GM18951 (cell line): ENCODE data around the gene BANP.
"Not testable (repeated sequence)": the region's sequence is repeated elsewhere in the genome, so short reads cannot be mapped to it uniquely, and the experiment has no call there.

Experiments used
- POLR2A ChIP-seq: IDR thresholded peaks from 4 replicates; pipeline ENCODE4 v1.6.1; 2011; ENCODE audit warnings: mild to moderate bottlenecking; ENCODE audit not compliant: insufficient read length, insufficient read depth; ENCODE audit errors: extremely low read depth
- in situ Hi-C: fragments of 300-500 bp; cut with MboI; formaldehyde crosslinking; loops from one replicate; pipeline ENCODE4 v1.12.0; 2022; ENCODE audit warnings: low sequenced_read_pairs, mixed read lengths, inconsistent platforms; ENCODE audit not compliant: unreplicated experiment

The BANP gene

GRCh38 chr16:88083582-88083981 lies 132.3 kb downstream of the BANP start:
- in situ Hi-C loops = no loop called here
- no peak for TF ChIP-seq POLR2A

DNA sequence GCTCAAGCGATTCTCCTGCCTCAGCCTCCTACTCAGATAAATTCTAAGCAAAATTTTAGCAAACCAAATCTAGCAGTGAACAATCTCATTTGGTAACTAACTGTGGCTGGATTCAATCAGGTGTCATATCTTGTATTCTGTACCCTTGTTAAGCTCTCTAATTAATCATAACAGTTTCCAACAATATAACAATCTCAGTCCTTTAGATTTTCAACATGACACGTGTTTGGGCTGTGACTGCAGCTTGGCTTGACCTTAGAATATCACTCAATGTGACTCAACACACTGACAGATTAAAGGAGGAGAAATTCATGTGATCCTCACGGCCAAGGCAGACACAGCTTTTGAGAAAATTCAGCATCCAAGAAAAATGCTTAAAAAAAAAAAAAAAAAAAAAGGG lies 133.6 kb downstream of the BANP start:
- no peak for TF ChIP-seq POLR2A
- in situ Hi-C loops = no loop called here

GRCh38 chr16:88086571-88087516 lies 135.6 kb downstream of the BANP start:
- TF ChIP-seq POLR2A = no peak
- in situ Hi-C loops = no loop called here

DNA sequence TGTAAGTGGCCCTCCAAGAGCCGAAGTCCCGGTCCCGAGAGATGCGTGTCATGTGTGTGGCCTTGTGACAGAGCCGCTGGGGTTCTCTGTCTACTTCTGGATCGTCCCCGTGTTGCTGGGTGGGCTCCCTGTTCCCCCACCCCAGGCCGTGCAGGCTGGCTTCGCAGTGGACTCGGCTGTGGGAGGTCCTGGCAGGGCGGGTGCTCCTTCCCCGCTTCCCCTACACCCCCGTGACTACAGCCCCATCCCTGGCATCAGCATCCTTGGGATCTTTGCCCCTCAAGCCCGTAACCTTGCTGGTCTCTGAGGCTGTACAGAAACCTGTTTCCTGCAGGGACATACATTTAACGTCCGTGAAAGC lies 136.3 kb downstream of the BANP start:
- in situ Hi-C loops = no loop called here
- no peak for TF ChIP-seq POLR2A

GRCh38 chr16:88088161-88088581 lies 136.9 kb downstream of the BANP start:
- in situ Hi-C loops = no loop called here
- no peak for TF ChIP-seq POLR2A

- in situ Hi-C loops = not testable (repeated sequence)
These were observed 137.4 kb downstream of the BANP start for GRCh38 chr16:88088611-88089010.

DNA sequence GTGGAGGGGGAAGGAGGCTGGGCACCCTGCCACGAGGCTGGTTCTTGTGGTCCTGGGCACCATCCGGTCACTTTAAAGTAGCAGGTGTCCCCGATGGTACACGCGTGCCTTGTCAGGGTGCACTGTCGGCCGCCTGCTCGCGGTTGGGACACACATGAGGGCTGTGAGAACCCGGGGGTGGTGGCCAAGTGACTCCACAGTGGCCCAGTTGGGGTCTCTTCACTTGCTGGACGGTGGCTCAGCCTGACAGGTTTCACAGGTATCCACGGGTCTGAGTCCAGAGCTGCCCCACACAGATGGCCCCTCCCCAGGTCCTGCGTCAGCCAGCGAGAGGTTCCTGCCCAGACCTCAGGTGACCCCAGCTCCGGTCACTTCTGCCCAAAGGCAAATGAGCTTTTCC lies 137.8 kb downstream of the BANP start:
- in situ Hi-C loops = not testable (repeated sequence)

- in situ Hi-C loops = not testable (repeated sequence)
These were observed 138.6 kb downstream of the BANP start for GRCh38 chr16:88089632-88090376.

DNA sequence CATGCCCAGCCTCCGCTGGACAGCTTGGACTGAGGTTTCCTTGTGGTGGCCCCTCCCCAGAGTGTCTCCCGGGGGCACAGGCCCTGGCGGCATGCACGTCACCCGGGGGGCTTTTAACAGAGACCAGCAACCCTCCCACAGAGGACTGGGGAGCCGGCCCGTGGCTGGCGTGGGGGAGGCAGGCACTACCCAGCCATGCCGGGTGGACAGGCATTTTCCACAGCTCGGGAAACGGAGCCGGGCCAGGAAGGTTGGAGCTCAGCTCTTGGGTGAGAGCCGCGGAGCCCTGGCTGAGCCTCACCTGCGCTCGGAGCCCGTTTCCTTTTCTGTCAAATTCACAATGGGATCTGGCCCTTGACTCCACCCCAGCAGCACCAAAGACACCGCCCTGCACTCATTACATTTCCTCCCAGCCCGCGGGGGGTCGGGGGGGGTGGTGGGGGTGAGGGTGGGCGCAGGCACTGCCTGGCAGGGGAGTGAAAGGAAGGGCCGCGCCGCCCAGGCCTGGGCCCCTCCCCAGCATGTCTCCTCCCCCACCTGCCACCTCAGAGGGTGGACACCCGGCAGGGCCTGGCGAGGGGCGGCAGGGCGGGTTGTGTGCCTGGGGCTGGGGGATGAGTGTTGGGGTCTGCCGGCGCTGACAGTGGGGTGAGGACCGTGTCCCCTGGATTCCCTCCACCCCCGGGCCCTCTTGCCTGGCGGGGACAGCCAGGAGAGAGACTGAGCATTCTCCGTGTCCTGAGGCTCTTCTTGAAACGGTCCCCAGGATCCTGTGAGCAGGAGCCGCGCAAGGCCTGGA lies 139.3 kb downstream of the BANP start:
- in situ Hi-C loops = not testable (repeated sequence)

DNA sequence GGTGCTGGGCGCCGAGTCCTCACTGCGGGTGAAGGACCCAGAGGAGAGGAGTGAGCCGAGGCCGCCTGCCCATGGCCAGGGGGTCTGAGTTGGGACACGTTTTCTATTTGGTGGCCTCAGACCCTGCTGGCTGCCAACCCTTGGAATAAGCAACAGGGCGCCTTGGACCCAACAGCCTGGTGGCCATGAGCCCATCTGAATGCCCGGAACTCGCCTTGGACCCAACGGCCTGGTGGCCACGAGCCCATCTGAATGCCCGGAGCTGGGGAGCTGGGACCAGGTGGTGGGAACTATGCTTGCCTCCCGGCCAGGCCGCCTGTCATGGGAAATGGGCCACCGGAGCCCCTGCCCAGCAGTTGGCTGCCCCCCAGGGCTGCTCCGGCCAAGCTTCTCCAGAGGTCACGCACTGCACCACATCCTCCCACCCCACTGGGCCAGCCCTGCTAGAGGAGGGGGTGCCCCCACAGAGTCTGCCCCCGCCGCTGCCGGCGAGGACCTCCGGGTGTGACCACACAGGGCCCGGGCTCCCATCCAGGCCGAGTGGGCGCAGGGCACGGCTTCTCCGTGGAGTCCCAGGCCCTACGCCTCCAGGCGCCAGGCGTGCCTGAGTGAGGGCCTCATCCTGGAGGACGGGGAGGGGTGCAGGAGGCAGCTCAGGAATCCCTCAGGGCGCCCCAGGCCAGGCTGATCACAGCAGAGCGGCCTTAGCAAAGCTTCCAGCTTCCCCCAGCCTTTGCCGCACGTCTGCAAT lies 140.2 kb downstream of the BANP start:
- in situ Hi-C loops = not testable (repeated sequence)

DNA sequence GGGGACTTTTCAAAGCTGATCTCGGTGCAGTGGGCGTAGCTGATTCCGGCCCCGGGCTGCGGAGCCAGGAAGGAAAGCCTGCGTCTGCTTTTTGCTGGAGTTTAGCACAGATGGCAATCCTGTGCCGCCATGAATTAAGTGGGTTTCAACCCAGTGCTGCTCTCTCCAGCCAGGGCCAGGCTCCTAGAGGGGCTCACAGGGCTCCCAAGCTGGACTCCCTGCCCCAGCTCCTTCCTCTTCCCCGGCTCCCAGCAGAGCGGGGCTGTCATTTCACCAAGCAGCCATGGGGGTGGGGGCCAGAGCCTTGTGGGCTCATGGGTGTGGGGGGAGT lies 140.7 kb downstream of the BANP start:
- in situ Hi-C loops = not testable (repeated sequence)

DNA sequence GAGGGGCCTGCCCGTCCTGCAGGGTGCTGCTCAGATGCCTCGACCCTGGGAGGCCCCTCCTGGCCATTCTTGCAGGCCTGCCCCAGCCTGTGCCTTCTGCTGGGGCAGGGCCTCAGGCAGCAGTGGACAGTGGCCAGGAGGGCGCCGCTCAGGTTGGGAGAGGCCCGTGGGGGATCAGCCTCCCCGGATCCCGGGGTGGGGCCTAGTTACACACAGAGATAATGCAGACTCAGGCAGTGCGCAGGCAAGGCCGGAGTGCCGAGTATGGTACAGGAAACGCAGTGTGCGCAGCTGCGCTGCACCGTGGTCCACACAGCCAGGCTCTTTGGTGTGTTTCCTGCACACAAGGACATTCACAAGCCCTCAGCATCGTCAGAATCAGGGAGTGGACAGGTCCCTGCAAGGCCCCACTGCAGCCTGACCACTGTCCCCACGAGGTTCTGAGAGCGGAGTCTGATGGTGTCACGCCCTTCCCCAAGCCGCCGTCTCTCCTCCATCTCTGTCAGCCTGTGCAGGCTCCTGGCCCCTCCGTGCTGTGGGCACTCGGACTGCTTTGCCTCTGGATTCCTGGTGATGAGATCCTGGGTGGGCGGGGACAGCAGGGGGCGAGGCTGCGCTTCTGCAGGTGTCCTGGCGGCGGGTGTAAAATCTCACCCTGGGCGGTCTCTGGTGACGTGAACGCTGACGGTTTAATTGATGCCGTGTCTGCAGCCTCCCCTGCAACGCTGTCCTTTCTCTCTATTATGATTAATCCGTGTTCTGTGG lies 141.7 kb downstream of the BANP start:
- in situ Hi-C loops = not testable (repeated sequence)

GRCh38 chr16:88093556-88094252 lies 142.5 kb downstream of the BANP start:
- in situ Hi-C loops = not testable (repeated sequence)

DNA sequence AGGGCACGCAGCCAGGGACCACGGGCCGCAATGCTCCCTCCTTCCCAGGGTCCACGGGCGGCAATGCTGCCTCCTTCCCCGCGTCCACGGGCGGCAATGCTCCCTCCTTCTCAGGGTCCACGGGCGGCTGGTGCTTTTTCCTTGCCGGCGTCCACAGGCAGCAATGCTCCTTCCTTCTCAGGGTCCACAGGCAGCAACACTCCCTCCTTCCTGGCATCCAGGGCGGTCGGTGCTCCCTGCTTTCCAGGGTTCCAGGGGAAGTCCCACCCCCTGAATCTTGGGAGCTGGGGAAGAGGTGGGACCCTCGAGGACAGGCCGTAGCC lies 143.0 kb downstream of the BANP start:
- in situ Hi-C loops = not testable (repeated sequence)

DNA sequence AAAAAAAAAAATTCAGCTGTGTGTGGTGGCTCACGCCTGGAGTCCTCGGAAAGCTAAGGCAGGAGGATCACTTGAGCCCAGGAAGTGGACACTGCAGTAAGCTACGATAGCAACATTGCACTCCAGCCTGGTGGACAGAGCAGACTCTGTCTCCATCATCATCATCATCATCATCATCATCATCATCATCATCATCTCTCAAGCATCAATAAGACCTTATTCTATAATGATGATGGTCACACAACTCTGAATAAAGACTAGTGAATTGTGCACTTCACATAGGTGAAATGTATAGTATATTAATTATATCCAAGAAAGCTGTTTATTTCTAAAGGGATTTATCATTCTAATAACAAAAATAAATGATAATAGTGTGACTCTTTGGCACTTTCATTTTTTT lies 143.7 kb downstream of the BANP start:
- in situ Hi-C loops = not testable (repeated sequence)

DNA sequence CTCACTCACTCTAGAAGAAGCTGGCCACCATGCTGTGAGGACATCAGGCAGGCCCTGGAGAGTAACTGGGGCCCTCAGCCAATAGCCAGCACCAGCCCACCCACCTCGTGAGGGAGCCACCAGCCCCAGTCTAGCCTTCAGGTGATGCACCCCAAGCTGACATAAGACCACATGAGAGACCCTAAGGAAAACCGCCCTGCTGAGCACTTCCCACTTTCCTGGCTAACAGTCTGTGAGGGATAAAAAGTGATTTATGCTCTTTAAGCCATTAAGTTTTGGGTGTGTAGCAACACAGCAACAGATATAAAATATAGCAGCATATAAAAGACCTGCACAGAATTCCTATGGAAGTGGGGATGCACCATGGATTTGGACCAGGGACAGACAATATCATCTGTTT lies 145.4 kb downstream of the BANP start:
- in situ Hi-C loops = not testable (repeated sequence)

DNA sequence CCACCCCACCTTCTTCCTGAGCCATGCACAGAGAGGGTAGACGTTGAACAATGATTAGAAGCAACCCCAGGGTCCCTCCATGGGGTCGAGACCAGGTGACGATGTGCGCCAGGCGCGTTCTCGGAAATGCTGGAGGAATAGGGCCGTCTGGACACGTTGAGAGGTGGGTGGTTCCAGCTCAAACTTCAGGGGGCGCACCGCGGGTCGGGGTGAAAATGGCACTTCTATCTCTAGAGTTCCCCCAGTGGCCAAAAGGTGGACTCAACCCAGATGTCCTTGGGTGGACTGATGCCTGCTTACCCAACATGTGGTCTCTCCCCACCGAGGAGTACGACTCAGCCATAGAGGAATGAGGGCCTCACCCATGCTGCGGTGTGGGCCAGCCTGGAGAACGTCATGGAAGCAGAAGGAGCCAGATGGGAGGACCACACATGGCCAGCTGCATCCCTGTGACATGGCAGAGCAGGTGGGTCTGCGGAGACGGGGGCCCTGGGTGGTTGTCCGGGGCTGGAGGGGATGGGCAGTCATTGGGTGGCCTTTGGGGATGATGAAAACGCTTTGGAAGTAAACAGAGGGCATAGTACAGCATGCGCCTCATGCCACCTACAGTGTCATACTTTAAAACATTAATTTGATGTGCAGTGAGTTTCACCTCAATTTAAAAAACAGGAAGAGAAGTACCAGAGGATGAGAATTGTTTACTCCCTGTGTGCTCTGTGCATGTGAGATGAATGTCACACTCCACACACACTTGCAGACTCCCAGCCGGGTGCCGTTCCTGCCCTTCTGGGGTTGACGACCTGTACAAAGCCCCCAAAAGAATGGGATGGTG lies 147.7 kb downstream of the BANP start:
- in situ Hi-C loops = not testable (repeated sequence)
